ENCODE measurements around the gene DONSON. TPM values are rescaled to one million over a fixed set of nuclear protein-coding genes. Genes with fewer than 3 reads are reported as not detected.

The DONSON gene
- total RNA-seq, 2 donors from 2014 or later: 5.6 to 6.5 TPM

- Histone ChIP-seq H3K9me3 (no peaks in the 10 kb centered on the region), H3K4me3 (peak within 1 kb of the TSS; percentile 69 to 84), H3K27me3 (no peaks in the 10 kb centered on the region), H3K36me3 (replicated peaks in 1 of 2; ENCODE audit: insufficient read depth in 1 of 2, low read depth in 2 of 2) (peaks cover 0 to under 1% of the 10 kb centered on the region in 2 donors), H3K4me1 (peaks cover 33% of the 10 kb centered on the region), H3K27ac (peak within 1 kb of the TSS; percentile 93 to 99 (median 98))
- peak; percentile 96 for ATAC-seq
- peak; percentile 98 to 99 (median 99) for DNase-seq
- intact Hi-C loops (cut with DNase I): no loop called here
- no peak for TF ChIP-seq CTCF (IDR thresholded peaks at IDR 0.05)
- TF ChIP-seq POLR2A (IDR thresholded peaks at IDR 0.05): peak; percentile 93 to 99 (median 98)
- WGBS, 2 donors: 1% methylated on average over 39 to 56 of the region's 57 CpGs
Measured at GRCh38 chr21:33542640-33543504, 45.6 kb downstream of the DONSON start, which contains the start of gene SON. SON (plus strand) TSS chr21:33543038; CDS start chr21:33543093, 55 bp downstream.

- intact Hi-C loops (cut with DNase I): no loop called here
- ATAC-seq (peak; percentile 72), DNase-seq (peak; percentile 77 to 84 (median 81))
- Histone ChIP-seq H3K36me3 (replicated peaks in 1 of 2; ENCODE audit: insufficient read depth in 1 of 2, low read depth in 2 of 2) (peaks cover 0 to 3% of the 10 kb centered on the region in 2 donors), H3K4me1 (peaks cover 33% of the 10 kb centered on the region), H3K4me3 (peak within 1 kb of the TSS; percentile 69 to 84), H3K27ac (peak within 1 kb of the TSS; percentile 93 to 99 (median 98)), H3K9me3 (no peaks in the 10 kb centered on the region), H3K27me3 (no peaks in the 10 kb centered on the region)
- WGBS, 2 donors: 0% methylated on average over 34 to 56 of the region's 56 CpGs
- TF ChIP-seq CTCF (IDR thresholded peaks at IDR 0.05) (no peak), POLR2A (IDR thresholded peaks at IDR 0.05) (peak in 1 of 3 donors; percentile 16)
Measured at GRCh38 chr21:33541756-33542639, 46.5 kb downstream of the DONSON start, which contains the start of gene GART. GART (minus strand) TSS chr21:33542117; CDS start chr21:33539315, 2,802 bp downstream.

- peak overlapping the region; percentile 50 to 58 for H3K4me3 ChIP-seq
- H3K36me3 ChIP-seq (replicated peaks in 1 of 2; ENCODE audit: insufficient read depth in 1 of 2, low read depth in 2 of 2): peaks cover 0 to 7% of the 10 kb centered on the region in 2 donors
- H3K27ac ChIP-seq: peak overlapping the region; percentile 32 to 99 (median 96)
- ATAC-seq: no peak
- DNase-seq: no peak
- no peaks in the 10 kb centered on the region for H3K9me3 ChIP-seq
- 42 to 47% methylated on average over 19 of the region's 19 CpGs for WGBS, 2 donors
- TF ChIP-seq CTCF (IDR thresholded peaks at IDR 0.05) (no peak), POLR2A (IDR thresholded peaks at IDR 0.05) (no peak)
- intact Hi-C loops (cut with DNase I): no loop called here
- H3K4me1 ChIP-seq: peaks cover 32% of the 10 kb centered on the region
- H3K27me3 ChIP-seq: no peaks in the 10 kb centered on the region
Measured at GRCh38 chr21:33541105-33541711, 47.3 kb downstream of the DONSON start.

GRCh38 chr21:33540711-33541104 lies 47.8 kb downstream of the DONSON start:
- no peaks in the 10 kb centered on the region for H3K27me3 ChIP-seq
- H3K27ac ChIP-seq: peak overlapping the region in 3 of 4 donors; percentile 93 to 99 (median 98)
- TF ChIP-seq POLR2A (IDR thresholded peaks at IDR 0.05) (no peak), CTCF (IDR thresholded peaks at IDR 0.05) (no peak)
- ATAC-seq (no peak), DNase-seq (no peak)
- intact Hi-C loops (cut with DNase I): no loop called here
- WGBS, 2 donors: 29 to 45% methylated on average over 3 of the region's 3 CpGs
- no peak overlapping the region for H3K4me3 ChIP-seq
- peaks cover 27% of the 10 kb centered on the region for H3K4me1 ChIP-seq
- no peaks in the 10 kb centered on the region for H3K9me3 ChIP-seq
- peaks cover 0 to 7% of the 10 kb centered on the region in 2 donors for H3K36me3 ChIP-seq (replicated peaks in 1 of 2; ENCODE audit: insufficient read depth in 1 of 2, low read depth in 2 of 2)

Measured in body of pancreas (tissue), 4 donors.